ENCODE results near the gene GRM7.

Gene GRM7

GRCh38 chr3:7504886-7505775, 644.2 kb downstream of the GRM7 start:
- DNase-seq (ENCODE audit: low spot score), result no peak

- DNase-seq (ENCODE audit: low spot score), result no peak
Observed at GRCh38 chr3:7506606-7507180, 645.8 kb downstream of the GRM7 start.

GRCh38 chr3:7508821-7509220, 647.9 kb downstream of the GRM7 start:
- no peak for DNase-seq (ENCODE audit: low spot score)

- DNase-seq (ENCODE audit: low spot score), result no peak
Observed at GRCh38 chr3:7512048-7512447, 651.1 kb downstream of the GRM7 start.

GRCh38 chr3:7518026-7518425, 657.1 kb downstream of the GRM7 start:
- no peak for DNase-seq (ENCODE audit: low spot score)

GRCh38 chr3:7518456-7518855, 657.5 kb downstream of the GRM7 start:
- no peak for DNase-seq (ENCODE audit: low spot score)

GRCh38 chr3:7520059-7520458, 659.1 kb downstream of the GRM7 start:
- no peak for DNase-seq (ENCODE audit: low spot score)

GRCh38 chr3:7520593-7520992, 659.7 kb downstream of the GRM7 start:
- DNase-seq (ENCODE audit: low spot score), result no peak

- DNase-seq (ENCODE audit: low spot score), result no peak
Observed at GRCh38 chr3:7536510-7536909, 675.6 kb downstream of the GRM7 start.

- no peak for DNase-seq (ENCODE audit: low spot score)
Observed at GRCh38 chr3:7536921-7537320, 676.0 kb downstream of the GRM7 start.

GRCh38 chr3:7543294-7543880, 682.5 kb downstream of the GRM7 start:
- no peak for DNase-seq (ENCODE audit: low spot score)

- no peak for DNase-seq (ENCODE audit: low spot score)
Observed at GRCh38 chr3:7545334-7545733, 684.4 kb downstream of the GRM7 start.

- DNase-seq (ENCODE audit: low spot score), result no peak
Observed at GRCh38 chr3:7546253-7546652, 685.3 kb downstream of the GRM7 start.

- DNase-seq (ENCODE audit: low spot score), result no peak
Observed at GRCh38 chr3:7547826-7548225, 686.9 kb downstream of the GRM7 start.

- no peak for DNase-seq (ENCODE audit: low spot score)
Observed at GRCh38 chr3:7562892-7563291, 702.0 kb downstream of the GRM7 start.

- no peak for DNase-seq (ENCODE audit: low spot score)
Observed at GRCh38 chr3:7565574-7565973, 704.7 kb downstream of the GRM7 start.

GRCh38 chr3:7567160-7567559, 706.2 kb downstream of the GRM7 start:
- DNase-seq (ENCODE audit: low spot score), result no peak

GRCh38 chr3:7568526-7569184, 707.7 kb downstream of the GRM7 start:
- no peak for DNase-seq (ENCODE audit: low spot score)

GRCh38 chr3:7573330-7573729, 712.4 kb downstream of the GRM7 start:
- DNase-seq (ENCODE audit: low spot score), result no peak

- DNase-seq (ENCODE audit: low spot score), result no peak
Observed at GRCh38 chr3:7574435-7574834, 713.5 kb downstream of the GRM7 start.

GRCh38 chr3:7576071-7576470, 715.2 kb downstream of the GRM7 start:
- DNase-seq (ENCODE audit: low spot score), result no peak

GRCh38 chr3:7576506-7576905, 715.6 kb downstream of the GRM7 start:
- no peak for DNase-seq (ENCODE audit: low spot score)

GRCh38 chr3:7577513-7577912, 716.6 kb downstream of the GRM7 start:
- DNase-seq (ENCODE audit: low spot score), result no peak
